Memory B cell (primary cell): Measurements from ENCODE around the gene PLSCR1.
"Not testable (repeated sequence)": the region's sequence is repeated elsewhere in the genome, so short reads cannot be mapped to it uniquely, and the experiment has no call there.

Experiments used
- ATAC-seq: fragments of 150-1000 bp; cut with Tn5 transposase; 2 replicates; pipeline ENCODE4 v1.10.0; 2021; ENCODE audit warnings: low read depth, mild to moderate bottlenecking, moderate library complexity
- DNase-seq, 2 donors: peaks; one replicate each; pipeline ENCODE4 v3.0.0; 2022; ENCODE audit warnings: low spot score in 2 of 2
- H3K27ac Mint-ChIP-seq: one replicate; pipeline ENCODE4 v1.8.0; 2022; ENCODE audit warnings: mild to moderate bottlenecking, moderate library complexity, mixed read lengths
- H3K27me3 Mint-ChIP-seq: one replicate; pipeline ENCODE4 v1.8.0; 2022; ENCODE audit warnings: mixed read lengths
- H3K36me3 Mint-ChIP-seq: one replicate; pipeline ENCODE4 v1.8.0; 2022; ENCODE audit warnings: mild to moderate bottlenecking, mixed read lengths
- H3K4me1 Mint-ChIP-seq: one replicate; pipeline ENCODE4 v1.8.0; 2022; ENCODE audit warnings: mixed read lengths
- H3K4me3 Mint-ChIP-seq: one replicate; pipeline ENCODE4 v1.8.0; 2022; ENCODE audit warnings: mild to moderate bottlenecking, moderate library complexity, mixed read lengths
- H3K9me3 Mint-ChIP-seq: one replicate; pipeline ENCODE4 v1.8.0; 2022; ENCODE audit warnings: mixed read lengths

PLSCR1 gene

DNA sequence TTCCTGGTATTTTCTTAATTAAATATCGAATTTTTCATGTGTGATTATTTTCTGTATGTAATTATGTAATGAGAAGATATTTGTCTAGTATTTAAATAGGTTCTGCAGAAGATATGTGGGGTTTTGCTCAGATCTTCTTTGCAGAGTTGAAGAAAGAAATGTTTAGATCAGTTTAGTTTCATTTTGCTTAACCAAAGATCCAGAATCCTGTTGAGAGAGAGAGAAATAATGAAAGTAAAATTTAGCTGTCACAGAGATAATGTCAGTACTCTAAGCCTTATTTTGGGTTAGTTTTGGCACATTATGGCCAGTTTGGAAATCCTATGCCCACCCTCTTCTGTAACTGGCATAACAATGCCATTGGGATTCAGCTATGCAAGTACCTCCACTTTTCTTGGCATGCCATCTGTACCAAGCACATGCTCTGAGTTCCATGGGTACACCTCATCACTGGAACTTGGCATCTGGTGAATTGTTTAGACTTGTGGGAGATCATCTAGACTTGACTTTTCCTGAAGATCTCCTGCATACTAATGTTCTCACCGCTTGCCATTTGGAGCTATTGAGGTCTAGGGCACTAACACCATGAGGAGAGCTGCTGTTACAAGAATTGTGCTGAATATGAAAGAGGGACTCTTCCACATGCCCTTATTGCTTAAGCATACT lies 30.9 kb downstream of the PLSCR1 start:
- no peaks in the 10 kb centered on the region for H3K9me3 Mint-ChIP-seq
- H3K27me3 Mint-ChIP-seq: no peaks in the 10 kb centered on the region
- peak overlapping the region; percentile 4 for H3K27ac Mint-ChIP-seq
- DNase-seq (no peak), ATAC-seq (no peak)
- H3K36me3 Mint-ChIP-seq: peaks cover 16% of the 10 kb centered on the region
- H3K4me1 Mint-ChIP-seq: no peaks in the 10 kb centered on the region
- H3K4me3 Mint-ChIP-seq: no peak overlapping the region

GRCh38 chr3:146511402-146512134 lies 32.8 kb downstream of the PLSCR1 start:
- no peaks in the 10 kb centered on the region for H3K4me1 Mint-ChIP-seq
- no peak for DNase-seq
- H3K36me3 Mint-ChIP-seq: peaks cover 14% of the 10 kb centered on the region
- no peaks in the 10 kb centered on the region for H3K9me3 Mint-ChIP-seq
- H3K4me3 Mint-ChIP-seq: no peak overlapping the region
- ATAC-seq: no peak
- H3K27ac Mint-ChIP-seq: no peak overlapping the region
- H3K27me3 Mint-ChIP-seq: no peaks in the 10 kb centered on the region

DNA sequence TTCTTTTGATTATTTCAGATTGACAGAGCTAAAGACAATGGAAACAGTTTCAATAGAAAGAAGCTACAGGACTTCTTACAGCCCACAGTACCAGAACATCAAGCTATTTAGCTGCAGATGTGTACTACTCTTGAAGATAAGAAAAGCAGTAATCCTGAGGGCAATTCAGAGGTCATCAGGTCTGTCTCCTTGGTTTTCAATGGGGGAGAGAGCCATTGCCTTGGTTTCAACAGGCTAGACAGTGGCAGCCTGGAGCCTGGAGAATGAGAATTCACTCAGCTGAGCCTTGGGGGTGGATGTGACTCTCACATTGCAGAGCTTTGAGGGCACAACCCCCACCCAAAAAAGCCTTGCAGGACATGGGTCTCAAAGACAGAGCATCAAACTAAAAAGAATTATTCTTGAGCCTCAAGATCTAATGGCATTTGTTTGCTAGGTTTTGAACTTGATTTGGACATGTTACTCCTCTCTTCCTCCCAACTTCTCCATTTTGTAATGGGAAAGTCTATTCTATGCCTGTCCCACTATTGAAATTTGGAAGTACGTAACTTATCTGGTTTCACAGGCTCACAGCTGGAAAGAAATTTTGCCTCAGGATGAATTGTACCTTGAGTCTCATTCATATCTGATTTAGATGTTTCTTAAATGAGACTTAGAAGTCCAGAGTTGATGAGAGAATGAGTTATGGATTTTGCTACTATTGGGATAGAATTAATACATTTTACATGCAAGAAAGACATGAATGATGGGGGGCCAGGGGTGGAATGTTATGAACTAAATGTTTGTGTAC lies 36.9 kb downstream of the PLSCR1 start:
- H3K27me3 Mint-ChIP-seq: no peaks in the 10 kb centered on the region
- DNase-seq: no peak
- H3K4me3 Mint-ChIP-seq: no peak overlapping the region
- ATAC-seq: no peak
- H3K4me1 Mint-ChIP-seq: peaks cover 8% of the 10 kb centered on the region
- H3K9me3 Mint-ChIP-seq: no peaks in the 10 kb centered on the region
- H3K27ac Mint-ChIP-seq: no peak overlapping the region
- H3K36me3 Mint-ChIP-seq: peaks cover 6% of the 10 kb centered on the region

GRCh38 chr3:146505516-146505915 lies 38.9 kb downstream of the PLSCR1 start:
- ATAC-seq (no peak), DNase-seq (no peak)
- Mint-ChIP-seq H3K36me3 (peaks cover 1% of the 10 kb centered on the region), H3K9me3 (no peaks in the 10 kb centered on the region), H3K4me1 (peaks cover 8% of the 10 kb centered on the region), H3K27me3 (no peaks in the 10 kb centered on the region), H3K4me3 (no peak overlapping the region), H3K27ac (no peak overlapping the region)

- H3K4me1 Mint-ChIP-seq: peaks cover 8% of the 10 kb centered on the region
- peaks cover 1% of the 10 kb centered on the region for H3K36me3 Mint-ChIP-seq
- H3K27me3 Mint-ChIP-seq: no peaks in the 10 kb centered on the region
- no peak for DNase-seq
- H3K27ac Mint-ChIP-seq: no peak overlapping the region
- H3K9me3 Mint-ChIP-seq: no peaks in the 10 kb centered on the region
- no peak for ATAC-seq
- no peak overlapping the region for H3K4me3 Mint-ChIP-seq
These were observed 39.8 kb downstream of the PLSCR1 start for GRCh38 chr3:146504498-146505197.

DNA sequence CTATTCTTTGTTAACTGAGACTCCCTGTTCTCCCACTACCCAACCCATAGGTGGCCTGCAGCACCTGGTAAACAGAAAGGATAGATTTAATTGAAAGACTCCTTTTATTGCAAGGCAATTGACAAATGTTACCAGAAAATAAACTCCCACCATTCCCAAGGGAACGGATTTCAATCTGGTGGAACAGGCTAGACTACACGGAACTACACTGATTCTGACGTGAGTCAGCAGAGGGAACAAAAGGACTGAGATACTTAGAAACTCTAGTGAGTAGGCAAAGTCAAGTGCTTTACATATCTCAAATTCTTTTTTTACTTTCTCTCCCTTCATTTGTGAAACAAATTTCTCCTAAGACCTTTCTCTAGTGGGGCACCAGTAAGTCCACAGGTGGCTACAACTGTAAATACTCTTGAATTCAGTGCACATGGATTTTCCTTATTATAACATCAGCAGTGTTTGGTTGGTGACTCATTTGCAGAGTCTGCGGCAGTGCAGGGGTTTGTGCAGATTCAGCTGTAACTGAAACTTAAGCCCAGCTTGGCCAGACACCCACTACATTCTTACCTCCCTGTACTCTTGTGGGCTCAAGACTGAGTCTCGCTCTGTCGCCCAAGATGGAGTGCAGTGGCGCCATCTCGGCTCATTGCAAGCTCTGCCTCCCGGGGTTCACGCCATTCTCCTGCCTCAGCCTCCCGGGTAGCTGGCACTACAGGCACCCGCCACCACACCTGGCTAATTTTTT lies 40.8 kb downstream of the PLSCR1 start:
- ATAC-seq: peak; percentile 29
- H3K27me3 Mint-ChIP-seq: no peaks in the 10 kb centered on the region
- peaks cover 8% of the 10 kb centered on the region for H3K4me1 Mint-ChIP-seq
- H3K36me3 Mint-ChIP-seq: no peaks in the 10 kb centered on the region
- no peak for DNase-seq
- H3K27ac Mint-ChIP-seq: no peak overlapping the region
- H3K4me3 Mint-ChIP-seq: no peak overlapping the region
- no peaks in the 10 kb centered on the region for H3K9me3 Mint-ChIP-seq

GRCh38 chr3:146502887-146503460 lies 41.4 kb downstream of the PLSCR1 start:
- Mint-ChIP-seq H3K9me3 (no peaks in the 10 kb centered on the region), H3K27ac (no peak overlapping the region), H3K36me3 (no peaks in the 10 kb centered on the region), H3K27me3 (no peaks in the 10 kb centered on the region), H3K4me3 (no peak overlapping the region), H3K4me1 (peaks cover 8% of the 10 kb centered on the region)
- ATAC-seq (no peak), DNase-seq (no peak)

GRCh38 chr3:146501752-146502151 lies 42.7 kb downstream of the PLSCR1 start:
- H3K36me3 Mint-ChIP-seq: no peaks in the 10 kb centered on the region
- no peak overlapping the region for H3K27ac Mint-ChIP-seq
- peaks cover 8% of the 10 kb centered on the region for H3K4me1 Mint-ChIP-seq
- peaks cover 2% of the 10 kb centered on the region for H3K27me3 Mint-ChIP-seq
- H3K9me3 Mint-ChIP-seq: no peaks in the 10 kb centered on the region
- DNase-seq (no peak), ATAC-seq (no peak)
- H3K4me3 Mint-ChIP-seq: no peak overlapping the region

DNA sequence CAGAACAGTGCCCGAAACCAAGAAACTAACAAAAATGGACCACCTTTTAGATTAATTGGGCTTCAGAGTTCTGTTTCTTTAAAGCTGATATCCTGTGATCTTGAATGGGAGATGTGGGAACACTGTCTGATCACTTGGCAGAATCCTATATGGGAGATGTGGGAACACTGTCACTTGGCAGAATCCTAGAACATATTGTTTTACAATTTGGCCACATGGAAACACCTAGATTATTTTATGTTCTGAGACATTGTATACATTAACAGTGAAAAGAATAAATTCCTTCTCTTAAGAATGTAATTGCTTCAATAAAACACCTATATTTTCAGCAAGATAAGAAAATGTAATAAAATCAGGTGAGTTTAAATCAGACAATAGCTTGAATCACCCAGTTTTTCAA lies 44.7 kb downstream of the PLSCR1 start:
- Mint-ChIP-seq H3K4me3 (no peak overlapping the region), H3K36me3 (no peaks in the 10 kb centered on the region), H3K4me1 (peaks cover 8% of the 10 kb centered on the region), H3K27ac (no peak overlapping the region), H3K27me3 (peaks cover 4% of the 10 kb centered on the region), H3K9me3 (no peaks in the 10 kb centered on the region)
- DNase-seq (no peak), ATAC-seq (no peak)

DNA sequence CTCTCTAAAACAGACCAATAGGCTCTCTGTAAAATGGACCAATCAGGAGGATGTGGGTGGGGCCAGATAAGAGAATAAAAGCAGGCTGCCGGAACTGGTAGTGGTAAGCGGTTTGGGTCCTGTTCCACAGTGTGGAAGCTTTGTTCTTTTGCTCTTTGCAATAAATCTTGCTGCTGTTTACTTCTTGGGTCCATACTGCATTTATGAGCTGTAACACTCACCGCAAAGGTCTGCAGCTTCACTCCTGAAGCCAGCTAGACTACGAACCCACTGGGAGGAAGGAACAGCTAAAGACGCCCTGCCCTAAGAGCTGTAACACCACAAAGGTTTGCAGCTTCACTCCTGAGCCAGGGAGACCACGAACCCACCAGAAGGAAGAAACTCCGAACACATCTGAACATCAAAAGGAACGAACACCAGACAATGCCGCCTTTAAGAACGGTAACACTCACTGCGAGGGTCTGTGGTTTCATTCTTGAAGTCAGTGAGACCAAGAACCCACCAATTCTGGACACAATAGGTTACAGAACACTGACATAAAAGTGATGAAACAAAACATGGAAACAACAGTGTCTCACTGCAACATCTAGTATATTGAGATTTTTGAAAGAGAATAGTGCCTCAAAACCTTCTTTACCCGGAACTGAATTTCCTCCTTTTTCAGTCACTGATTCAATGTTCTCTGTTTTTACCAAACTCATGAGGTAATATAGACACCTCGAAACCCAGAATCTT lies 46.2 kb downstream of the PLSCR1 start:
- H3K27me3 Mint-ChIP-seq: peaks cover 7% of the 10 kb centered on the region
- DNase-seq: no peak
- no peak for ATAC-seq
- H3K36me3 Mint-ChIP-seq: no peaks in the 10 kb centered on the region
- no peaks in the 10 kb centered on the region for H3K4me1 Mint-ChIP-seq
- no peaks in the 10 kb centered on the region for H3K9me3 Mint-ChIP-seq
- H3K27ac Mint-ChIP-seq: no peak overlapping the region
- peak overlapping the region; percentile 8 for H3K4me3 Mint-ChIP-seq

GRCh38 chr3:146497145-146497843 lies 47.1 kb downstream of the PLSCR1 start:
- not testable (repeated sequence) for DNase-seq, H3K36me3 Mint-ChIP-seq, H3K4me3 Mint-ChIP-seq, H3K27me3 Mint-ChIP-seq, ATAC-seq, H3K27ac Mint-ChIP-seq, H3K9me3 Mint-ChIP-seq, H3K4me1 Mint-ChIP-seq

- Mint-ChIP-seq H3K27me3 (peaks cover 10% of the 10 kb centered on the region), H3K27ac (no peak overlapping the region), H3K9me3 (no peaks in the 10 kb centered on the region), H3K4me3 (no peak overlapping the region), H3K36me3 (no peaks in the 10 kb centered on the region), H3K4me1 (no peaks in the 10 kb centered on the region)
- ATAC-seq (no peak), DNase-seq (no peak)
These were observed 47.7 kb downstream of the PLSCR1 start for GRCh38 chr3:146496726-146497125.
